GM21390 (cell line): ENCODE results near the gene LSAMP.
"Not testable (repeated sequence)": the region's sequence is repeated elsewhere in the genome, so short reads cannot be mapped to it uniquely, and the experiment has no call there.

Source experiments
- ATAC-seq: cut with Tn5 transposase; IDR thresholded peaks from one replicate; pipeline ENCODE4 v1.9.1; 2021; ENCODE audit not compliant: unreplicated experiment

The LSAMP gene

DNA sequence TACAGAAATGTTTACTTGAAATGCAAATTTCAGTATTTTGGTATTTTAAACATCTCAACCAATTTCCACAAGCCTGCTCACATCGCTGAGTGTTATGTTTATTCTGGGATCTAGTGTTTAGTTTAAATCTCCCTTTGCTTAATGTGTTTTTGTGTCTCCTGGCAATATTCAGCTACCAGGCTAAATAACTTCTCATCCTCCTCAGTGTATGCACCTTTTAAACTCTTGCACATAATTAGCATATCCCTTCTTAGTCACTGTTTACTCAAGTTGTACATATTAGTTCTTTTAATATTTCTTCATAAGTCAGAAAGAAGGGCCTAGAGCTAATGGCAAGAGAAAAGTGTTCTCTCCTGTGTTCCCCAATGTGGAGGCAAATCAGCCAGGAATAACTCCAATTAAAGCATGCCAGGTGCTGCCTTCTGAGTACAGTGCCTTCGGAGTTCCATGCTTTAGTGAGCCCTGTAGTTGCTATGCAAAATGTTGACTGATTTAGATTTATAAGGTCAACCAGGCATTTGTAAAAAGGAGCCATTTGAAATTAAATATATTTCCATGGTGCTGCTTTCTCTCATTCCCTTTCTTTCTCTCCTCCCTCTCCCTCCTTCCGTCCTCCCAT lies 587.7 kb downstream of the LSAMP start:
- no peak for ATAC-seq

DNA sequence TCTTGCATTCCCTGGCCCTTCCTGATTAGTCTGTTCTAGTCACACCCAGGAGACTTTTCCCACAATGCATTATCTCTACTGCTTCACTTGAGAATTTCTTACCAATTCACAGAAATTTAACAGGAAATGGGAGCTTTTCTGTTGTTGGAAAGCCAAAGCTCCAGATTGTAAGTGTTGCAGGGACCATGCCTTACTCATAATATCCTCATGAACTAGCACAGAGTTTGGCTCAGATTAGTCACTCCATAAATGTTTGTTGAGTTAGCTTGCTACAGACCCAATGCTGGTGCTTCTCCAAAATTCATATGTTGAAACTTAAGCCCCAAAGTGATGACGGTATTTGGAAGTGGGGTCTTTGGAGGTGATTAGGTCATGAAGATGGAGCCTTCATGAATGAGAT lies 589.4 kb downstream of the LSAMP start:
- no peak for ATAC-seq

DNA sequence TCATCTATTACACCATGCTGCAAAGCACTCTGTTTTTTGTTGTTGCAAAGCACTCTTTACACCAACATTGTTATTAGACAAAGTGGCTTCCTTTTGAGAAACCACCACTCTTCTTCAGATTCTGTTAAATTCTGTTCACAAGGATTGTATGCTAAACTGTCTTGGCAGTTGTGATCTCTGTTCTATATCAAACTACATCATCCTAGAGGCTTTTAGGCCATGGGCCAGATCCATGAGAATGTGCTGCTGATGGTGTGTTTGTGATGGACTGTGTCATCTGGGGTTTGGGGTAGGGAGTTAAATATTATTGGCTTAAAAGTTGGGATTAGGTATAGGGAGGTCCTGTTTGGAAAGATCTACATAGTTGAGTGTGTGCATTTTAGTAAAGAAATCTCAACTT lies 592.2 kb downstream of the LSAMP start:
- no peak for ATAC-seq

DNA sequence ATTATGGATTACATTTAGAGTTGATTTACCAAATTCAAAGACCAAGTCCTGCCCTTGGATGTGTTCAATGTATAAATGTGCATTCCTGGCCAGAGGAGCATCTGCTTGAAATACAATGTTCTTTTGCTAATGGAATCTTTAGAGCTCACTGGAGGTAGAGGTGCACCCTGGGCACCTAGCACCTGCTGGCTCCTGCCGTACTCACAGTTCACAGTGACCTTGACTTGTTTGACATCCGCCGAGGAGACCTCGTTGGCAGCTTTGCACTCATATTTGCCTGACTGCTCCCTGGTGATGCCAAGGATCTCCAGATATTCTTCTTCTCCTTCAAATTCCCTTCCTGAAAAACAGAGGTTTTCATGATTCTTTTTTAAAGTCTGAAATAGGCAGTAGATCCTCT lies 593.0 kb downstream of the LSAMP start:
- ATAC-seq = no peak

DNA sequence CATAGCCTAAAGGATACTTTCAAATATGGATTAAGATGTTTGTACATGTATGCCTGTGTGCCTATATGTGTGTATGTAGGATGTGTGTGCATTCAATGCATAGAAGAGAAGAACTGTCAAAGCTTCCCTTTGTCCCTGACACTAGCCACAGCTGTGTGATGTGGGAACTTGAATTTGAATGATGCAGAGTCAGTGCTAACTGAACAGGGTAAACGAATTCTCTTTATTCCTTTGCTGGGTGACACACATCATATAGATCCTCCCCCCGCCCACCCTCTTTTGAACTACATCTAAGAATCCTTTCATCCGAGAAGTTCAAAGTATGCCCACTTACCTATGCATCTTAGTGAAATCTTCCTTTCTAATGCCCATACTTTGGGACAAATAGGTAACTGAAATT lies 593.7 kb downstream of the LSAMP start:
- no peak for ATAC-seq

DNA sequence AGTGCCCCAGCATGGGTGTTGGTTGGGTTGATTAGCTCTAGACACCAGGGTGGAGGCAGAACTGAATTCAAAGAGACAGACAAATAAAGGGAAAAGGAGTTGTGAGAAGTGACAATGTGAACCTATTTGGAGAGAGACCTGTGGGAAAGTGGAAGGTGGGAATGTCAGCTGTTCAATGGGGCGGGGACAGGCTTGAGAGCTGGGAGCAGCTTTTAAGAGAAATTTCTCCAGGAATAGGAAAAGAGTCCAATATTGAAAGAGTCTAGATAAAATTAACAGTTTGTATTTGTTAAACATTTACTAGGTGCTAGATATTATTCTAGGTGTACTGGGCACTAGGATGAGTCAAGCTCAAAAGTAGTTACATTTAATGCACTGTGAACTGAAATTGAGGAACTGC lies 596.6 kb downstream of the LSAMP start:
- no peak for ATAC-seq

DNA sequence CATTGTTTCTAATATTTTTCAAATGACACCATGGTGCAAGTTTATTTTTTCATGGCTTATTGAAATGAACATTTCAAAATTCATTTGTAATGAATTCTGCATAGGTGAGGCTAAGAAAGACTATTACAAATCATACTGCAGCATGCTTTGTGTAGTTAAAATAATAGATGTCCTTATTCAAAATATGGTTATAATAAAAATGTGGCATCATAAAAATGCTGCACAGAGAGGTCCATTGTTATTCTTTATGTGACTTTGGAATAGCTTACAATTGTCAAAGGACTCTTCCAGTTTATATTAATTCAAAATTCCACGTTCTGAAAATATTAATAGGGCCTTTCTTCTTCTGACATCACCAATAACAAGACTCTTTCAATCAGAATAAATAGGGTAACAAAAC lies 599.3 kb downstream of the LSAMP start:
- ATAC-seq = no peak

DNA sequence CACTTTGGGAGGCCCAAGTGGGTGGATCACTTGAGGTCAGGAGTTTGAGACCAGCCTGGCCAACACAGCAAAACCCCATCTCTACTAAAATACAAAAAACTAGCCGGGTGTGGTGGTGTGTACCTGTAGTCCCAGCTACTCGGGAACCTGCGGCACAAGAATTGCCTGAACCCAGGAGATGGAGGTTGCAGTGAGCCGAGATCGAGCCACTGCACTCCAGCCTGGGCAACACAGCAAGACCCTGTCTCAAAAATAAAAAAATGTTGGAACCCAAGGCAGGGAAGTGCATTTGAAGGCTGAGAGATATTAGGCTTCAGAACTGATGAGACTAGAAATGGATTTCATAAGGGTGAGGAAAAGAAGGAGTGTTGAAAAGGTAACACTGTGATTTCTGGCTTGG lies 600.6 kb downstream of the LSAMP start:
- ATAC-seq = not testable (repeated sequence)

DNA sequence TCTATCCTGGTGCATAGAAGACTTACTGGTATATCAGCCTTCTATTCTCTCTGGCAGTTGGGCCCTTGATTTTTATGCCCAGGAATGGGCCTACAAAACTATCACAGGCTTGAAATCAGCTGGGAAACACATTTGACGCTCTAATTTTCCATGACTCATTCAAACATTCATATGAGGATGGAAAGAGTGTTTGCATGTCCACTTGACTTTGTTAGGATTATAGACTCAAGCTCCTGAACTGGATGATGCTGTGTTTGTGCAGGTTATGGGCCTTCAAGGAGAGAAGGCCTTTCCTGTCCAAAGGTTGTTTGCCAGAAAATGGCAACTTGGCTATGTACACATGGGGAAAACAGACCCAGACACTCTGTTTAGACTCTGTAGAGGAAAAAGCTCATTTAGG lies 602.1 kb downstream of the LSAMP start:
- no peak for ATAC-seq

DNA sequence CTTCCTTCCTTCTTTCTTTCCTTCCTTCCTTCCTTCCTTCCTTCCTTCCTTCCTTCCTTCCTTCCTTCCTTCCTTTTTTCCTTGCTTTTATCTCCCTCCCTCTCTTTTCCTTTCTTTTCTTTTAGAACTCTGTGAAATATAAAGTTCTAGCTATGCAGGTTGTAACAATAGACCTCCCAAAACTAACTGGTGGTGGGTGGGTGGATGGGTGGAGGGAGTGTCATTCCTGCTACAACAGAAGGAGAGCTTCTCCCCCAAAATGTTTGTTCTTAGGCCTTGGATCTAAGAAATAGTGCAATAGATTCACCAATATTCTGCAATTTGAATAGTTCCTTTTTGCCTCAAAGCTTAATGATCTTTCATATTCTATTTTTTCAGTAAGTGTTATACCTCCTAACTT lies 606.0 kb downstream of the LSAMP start:
- no peak for ATAC-seq

DNA sequence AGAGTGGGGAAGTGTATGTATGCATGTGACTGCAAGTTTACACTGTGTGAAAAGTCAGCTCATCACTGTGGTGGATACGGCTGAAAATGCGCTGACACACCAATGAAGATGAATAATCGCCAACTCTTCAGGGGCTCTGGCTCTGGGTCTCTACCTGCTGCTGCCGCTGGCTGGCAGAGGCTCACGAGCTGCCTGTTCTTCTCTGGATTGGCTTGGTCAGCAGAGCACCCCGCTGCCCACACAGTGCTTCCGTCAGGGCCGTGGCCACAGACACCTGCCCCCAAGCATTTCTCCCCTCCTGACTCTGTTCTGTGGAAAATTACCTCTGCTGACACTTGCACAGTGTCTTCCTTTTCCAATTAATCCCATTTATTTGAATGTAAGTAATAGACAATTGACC lies 606.5 kb downstream of the LSAMP start:
- ATAC-seq = no peak

DNA sequence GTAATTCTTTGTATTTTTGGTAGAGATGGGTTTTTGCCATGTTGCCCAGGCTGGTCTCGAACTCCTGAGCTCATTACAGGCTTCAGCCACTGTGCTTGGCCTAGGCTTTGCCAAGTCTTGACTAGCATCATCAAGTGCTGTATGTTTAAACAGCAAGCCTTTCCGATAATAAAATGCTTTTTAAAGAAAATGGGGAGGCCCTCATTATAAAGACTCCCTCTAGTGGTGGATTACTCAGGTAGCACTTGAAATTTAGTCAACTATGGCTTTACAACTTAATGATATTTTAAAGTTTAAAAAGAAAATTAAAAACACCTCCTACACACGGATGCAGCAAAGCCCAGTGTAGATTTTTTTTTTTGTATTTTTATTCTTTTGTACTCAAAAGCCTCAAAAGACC lies 608.3 kb downstream of the LSAMP start:
- ATAC-seq = no peak

DNA sequence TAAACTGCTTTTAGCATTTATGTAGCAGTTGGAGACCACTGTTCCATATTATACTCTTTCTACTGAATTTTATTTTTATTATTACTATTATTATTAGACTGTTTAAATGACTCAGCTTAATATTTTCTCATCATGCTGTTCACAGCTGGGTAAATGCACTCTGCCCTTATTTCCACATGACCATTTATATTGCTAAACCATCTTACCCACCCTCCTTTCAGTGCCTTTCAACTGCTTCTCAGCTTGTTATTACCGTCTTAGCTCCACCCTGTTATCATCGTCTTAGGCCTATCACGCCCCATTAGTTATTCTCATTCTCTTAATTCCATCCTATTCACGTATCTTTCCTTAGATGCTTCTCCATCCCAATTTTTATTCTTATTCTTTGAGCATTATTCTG lies 609.3 kb downstream of the LSAMP start:
- no peak for ATAC-seq

DNA sequence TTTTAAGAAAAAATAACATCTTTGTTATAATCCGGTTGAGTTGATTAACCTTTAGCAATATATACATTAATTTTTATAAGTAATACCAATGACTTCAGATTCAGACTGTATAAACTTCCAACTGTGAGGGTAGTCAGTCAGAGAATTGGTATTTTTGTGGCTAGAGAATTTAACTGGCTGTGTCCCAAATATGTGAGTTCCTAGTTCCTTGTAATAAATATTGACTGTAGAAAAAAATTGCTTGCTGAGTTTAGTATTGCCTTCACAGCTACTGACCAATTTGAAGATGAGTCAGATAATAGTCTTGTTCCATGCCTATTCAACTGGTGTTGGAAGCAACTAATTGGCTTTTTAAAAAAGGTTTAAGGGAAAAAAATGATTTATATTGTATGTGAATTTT lies 611.2 kb downstream of the LSAMP start:
- ATAC-seq = no peak

DNA sequence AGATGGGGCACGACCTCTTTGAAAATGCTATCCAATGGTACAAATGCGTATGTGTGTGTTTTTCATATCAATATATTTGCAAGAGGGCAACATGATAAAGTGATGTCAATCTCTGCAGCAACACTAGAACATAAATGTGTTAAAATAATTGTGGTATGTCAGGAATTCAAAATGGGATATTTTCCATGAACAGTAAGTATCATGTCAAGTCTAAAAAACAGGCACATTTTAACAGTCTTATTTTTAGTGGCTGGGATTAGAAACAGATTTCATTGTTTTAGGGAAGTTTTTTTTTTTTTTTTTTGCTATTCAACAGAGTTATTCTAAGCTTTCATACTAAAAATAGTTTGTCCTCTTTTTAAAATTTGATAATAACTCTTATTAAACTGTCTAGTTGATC lies 612.2 kb downstream of the LSAMP start:
- ATAC-seq = no peak

DNA sequence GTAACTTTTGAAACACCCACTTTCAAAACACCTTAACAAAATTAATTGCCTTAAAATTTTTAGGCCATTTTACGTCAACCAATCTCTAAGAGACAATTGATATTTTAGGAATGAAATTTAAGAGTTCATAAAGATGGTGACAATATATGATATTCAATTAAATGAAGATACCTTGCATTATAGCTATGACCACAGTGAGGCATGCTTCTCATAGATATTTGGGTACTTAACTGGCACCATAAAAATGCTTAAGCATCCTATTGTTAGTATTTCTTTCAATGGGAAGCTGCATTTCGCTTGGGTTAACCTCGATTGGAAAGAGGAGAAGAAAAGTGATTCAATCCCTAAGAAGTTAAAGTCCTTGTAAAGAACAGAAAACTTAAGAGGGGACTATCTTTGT lies 613.0 kb downstream of the LSAMP start:
- ATAC-seq = no peak

DNA sequence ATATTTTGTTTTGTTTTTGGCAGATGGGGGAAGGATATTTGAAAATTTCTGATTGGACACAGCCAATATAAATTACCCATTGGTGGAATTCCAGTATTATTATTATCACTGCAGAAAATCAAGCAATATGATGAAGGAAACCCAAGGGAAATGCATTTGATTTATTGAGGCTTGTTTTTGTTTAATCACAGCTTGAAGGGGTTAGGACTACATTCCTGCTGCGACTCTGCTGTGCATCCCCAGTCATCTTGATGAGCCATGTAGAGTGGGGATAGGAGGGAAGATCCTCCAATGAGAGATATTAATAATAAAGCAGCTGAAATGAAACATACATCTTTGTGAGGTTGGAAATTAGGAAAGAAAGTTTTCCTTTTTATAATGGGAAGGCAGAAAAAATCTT lies 613.4 kb downstream of the LSAMP start:
- ATAC-seq = no peak

DNA sequence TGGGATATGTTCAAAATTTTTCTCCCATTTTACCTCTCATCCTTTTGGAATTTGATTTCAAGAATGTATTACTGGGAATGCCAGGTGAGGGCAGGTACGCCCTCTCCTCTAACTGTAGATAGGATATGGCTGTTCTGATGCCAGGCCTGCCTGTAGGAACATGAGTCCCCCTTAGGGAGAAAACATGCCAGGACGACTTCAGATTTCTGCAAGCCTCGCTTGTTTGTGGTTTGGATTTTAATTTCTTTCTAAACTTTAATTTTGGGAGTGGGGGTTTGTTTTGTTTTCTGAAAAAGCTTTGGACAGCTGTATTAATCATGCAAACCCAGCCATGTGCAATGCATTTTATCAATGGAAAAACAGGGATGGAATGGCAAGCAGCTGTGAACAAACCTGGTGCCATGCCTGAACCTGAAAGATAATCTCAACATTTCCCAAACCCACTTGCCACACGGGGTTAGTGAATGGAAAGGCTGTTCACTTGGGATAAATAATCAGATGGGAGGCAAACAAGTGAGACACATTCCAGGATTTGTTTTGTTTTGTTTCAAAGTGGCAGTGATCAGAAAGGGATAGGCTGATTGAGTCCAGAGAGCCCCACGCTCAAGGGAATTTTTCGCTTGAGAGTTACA lies 614.4 kb downstream of the LSAMP start:
- ATAC-seq = no peak

DNA sequence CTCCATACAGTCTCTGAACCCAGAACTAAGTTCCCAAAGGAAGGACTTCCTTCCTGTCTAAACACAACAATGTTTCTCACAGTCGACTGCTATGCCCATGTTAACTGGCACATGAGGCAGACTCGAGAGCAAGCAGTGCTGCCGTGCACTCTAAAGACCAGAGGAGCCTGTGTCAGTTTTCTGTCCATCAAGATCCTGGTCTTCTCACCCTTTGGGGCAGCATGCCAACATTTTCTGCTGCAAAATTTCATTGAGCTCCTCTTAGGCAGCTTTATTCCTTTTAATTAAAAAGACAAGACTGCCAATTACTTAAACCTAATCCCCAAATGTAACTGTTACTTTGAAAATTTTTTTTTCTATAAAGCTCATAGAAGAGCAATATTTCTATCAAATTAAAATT lies 616.9 kb downstream of the LSAMP start:
- ATAC-seq = no peak

DNA sequence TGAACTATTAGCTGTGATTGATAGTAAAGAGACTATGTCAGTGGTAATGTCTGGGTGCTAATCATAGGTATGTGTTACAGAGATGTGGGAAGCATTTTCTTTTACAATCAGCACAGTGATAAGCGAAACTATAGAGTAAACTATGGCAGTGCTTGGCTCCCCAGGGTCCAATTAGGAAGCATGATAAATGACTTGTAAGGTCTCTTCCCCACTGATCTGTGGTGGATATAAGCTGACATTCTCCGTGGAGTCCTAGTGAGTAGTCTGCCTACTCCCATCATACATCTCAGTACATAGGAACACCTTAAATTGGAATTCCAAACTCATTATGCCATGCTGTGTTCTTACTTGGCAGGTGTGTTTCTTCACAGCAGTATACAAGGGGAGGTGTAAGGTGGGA lies 617.8 kb downstream of the LSAMP start:
- no peak for ATAC-seq

DNA sequence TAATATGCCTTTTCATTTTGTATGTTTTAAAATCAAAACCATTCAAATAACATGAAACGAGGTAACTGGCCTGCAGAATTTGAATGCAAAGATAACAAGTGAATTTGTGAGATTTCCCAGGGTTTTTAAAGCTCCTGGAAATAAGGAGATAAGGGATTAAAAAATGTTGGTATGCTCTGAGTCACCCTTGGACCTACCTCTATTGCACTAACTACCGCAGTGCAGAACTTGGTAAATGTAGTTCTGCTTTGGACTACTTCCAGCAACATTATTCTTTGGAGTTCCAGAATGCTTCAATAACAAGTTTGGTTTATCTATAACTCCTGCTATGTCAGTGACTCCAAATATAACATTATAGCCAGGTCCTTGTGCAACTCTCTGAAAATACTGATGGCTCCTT lies 620.2 kb downstream of the LSAMP start:
- no peak for ATAC-seq

DNA sequence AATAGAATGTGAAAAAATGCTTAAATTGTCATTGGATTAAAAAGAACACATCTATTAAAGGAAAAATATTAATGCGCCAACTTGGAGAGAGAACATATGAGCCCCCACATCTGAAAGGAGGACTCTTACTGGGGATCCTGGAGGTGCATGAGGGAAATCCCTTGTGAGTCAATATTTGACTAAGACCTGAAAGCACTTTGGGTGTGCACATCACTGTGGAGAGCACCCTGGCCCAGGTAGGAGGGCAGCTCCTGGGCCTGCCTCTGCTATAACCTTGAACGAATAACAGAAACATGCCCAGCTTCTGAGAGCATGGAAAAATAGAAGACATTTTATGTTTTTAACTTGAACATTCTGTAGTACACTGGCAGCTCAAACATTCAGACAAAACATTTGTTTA lies 622.2 kb downstream of the LSAMP start:
- no peak for ATAC-seq

DNA sequence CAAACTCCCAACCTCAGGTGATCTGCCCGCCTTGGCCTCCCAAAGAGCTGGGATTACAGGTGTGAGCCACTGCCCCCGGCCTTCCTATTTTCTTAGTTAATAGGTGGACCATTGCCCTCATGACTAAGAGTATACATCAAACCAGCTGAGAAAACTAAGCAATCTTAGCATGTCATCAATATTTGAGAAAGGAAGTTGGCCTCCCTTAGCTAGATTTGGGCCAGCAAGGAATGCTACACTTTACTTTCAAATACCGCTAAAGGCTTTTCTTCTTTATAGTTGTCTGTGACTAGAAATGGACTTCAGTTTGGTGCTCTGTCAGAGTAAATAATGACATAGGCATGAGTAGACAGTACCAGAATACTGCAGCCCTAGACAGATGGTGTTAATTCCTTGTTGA lies 622.7 kb downstream of the LSAMP start:
- no peak for ATAC-seq
